Ovary (tissue), 3 donors: Measurements from ENCODE around the gene PADI3.

Experiments used
- EP300 ChIP-seq: sonication (generic); formaldehyde crosslinking; IDR thresholded peaks from one replicate; pipeline ENCODE4 v1.6.1; 2017; ENCODE audit warnings: antibody characterized with exemption
- POLR2A ChIP-seq: fragments of 450-650 bp; IDR thresholded peaks from one replicate; pipeline ENCODE4 v1.6.1; 2017; ENCODE audit warnings: antibody characterized with exemption, mild to moderate bottlenecking, moderate library complexity
- TF ChIP-seq, protein P1 (sequence below), 3 donors: fragments of 450-650 bp in 2 of 3; fragments of 200-600 bp in 1 of 3; IDR thresholded peaks; one replicate each; pipeline versions ENCODE4 v1.5.1 to v1.8.0; 2016 to 2022; ENCODE audit warnings: antibody characterized with exemption in 3 of 3, mild to moderate bottlenecking in 1 of 3
- donor health status: DM: no; HTN: no; CAD: no.

- TF ChIP-seq POLR2A: no peak
- TF ChIP-seq, protein P1, sequence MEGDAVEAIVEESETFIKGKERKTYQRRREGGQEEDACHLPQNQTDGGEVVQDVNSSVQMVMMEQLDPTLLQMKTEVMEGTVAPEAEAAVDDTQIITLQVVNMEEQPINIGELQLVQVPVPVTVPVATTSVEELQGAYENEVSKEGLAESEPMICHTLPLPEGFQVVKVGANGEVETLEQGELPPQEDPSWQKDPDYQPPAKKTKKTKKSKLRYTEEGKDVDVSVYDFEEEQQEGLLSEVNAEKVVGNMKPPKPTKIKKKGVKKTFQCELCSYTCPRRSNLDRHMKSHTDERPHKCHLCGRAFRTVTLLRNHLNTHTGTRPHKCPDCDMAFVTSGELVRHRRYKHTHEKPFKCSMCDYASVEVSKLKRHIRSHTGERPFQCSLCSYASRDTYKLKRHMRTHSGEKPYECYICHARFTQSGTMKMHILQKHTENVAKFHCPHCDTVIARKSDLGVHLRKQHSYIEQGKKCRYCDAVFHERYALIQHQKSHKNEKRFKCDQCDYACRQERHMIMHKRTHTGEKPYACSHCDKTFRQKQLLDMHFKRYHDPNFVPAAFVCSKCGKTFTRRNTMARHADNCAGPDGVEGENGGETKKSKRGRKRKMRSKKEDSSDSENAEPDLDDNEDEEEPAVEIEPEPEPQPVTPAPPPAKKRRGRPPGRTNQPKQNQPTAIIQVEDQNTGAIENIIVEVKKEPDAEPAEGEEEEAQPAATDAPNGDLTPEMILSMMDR (IDR thresholded peaks at IDR 0.05): no peak
- TF ChIP-seq EP300: no peak
These were observed 61.3 kb downstream of the PADI3 start for GRCh38 chr1:17310068-17310640.
